Stimulated activated CD4-positive, alpha-beta T cell treated with anti-CD3 and anti-CD28 coated beads, Interleukin-4, amount 100 ng/mL, for 48 hours (primary cell): ENCODE data around the gene ADGRE1.

Source experiments
- DNase-seq, 2 donors: peaks; one replicate each; pipeline ENCODE4 v3.0.0-alpha.2; 2020; ENCODE audit warnings: low read depth in 2 of 2

Gene ADGRE1

GRCh38 chr19:6877766-6878165 lies 9.6 kb upstream of the ADGRE1 start:
- no peak for DNase-seq

GRCh38 chr19:6886277-6886897 lies 992 bp upstream of the ADGRE1 start:
- DNase-seq = no peak

DNA sequence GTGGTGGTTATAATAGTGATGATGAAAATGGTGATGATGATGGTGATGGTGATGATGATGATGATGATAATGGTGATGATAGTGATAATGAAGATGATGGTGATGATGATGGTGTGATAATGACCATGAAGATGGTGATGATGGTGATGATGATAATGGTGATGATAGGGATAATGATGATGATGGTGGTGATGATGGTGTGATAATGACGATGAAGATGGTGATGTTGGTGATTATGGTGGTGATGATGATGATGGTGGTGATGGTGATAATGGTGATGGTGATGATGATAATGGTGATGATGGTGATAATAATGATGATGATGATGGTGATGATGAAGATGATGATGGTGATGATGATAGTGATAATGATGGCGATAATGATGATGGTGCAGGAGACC lies 1.6 kb downstream of the ADGRE1 start:
- DNase-seq = no peak

DNA sequence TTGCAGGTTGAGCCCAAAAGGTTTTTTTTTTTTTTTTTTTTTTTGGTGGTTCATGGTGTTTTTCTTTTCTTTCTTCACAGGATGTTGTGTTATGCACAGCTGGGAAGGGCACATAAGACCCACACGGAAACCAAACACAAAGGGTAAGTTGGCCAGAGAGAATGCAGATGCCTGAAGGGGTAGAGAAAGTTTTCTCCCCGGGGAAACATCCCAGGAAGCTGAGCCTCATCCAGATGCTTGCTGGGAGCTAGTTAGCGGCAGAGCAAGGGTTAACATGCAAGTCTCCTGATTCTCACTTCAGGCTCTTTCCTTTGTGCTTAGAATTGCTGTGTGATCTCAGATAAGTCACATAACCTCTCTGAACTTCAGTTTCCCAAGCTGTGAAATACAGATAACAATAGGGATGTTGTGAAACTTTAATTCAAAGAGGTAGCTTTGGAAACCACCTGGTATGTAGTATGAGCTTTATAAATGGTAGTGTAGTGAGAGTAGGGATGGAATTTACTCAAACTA lies 3.1 kb downstream of the ADGRE1 start:
- DNase-seq = no peak

GRCh38 chr19:6890938-6891337 lies 3.6 kb downstream of the ADGRE1 start:
- DNase-seq = peak; percentile 23 to 38

DNA sequence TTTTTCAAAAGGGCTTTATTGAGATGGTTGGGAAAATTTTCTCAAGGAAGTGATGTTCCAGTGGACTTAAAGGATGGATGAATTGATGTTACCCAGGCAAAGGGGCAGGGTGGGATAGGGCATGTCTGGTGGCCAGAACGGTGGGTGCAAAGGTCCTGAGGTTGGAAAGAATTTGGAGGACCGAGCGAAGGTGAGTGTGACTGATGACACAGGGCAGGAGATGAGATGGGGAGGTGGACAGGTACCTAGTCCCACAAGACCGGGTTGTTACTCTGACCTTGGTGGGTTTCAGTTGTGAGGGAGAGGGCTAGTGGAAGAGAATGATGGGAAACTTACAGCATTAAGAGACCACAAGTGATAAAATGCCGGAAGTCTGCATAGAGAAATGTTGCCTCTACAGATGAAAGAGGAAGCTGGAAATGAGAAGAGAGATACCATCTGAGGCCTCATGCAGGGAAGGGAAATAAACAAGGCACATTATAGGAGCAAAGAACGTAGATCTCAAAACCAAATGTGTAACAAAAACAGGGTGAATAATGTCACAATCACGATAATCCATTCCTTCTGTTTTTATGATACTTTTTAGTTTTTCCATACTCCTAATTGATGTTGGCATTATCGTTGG lies 4.5 kb downstream of the ADGRE1 start:
- DNase-seq = no peak

GRCh38 chr19:6894313-6894712 lies 6.9 kb downstream of the ADGRE1 start:
- DNase-seq = no peak

DNA sequence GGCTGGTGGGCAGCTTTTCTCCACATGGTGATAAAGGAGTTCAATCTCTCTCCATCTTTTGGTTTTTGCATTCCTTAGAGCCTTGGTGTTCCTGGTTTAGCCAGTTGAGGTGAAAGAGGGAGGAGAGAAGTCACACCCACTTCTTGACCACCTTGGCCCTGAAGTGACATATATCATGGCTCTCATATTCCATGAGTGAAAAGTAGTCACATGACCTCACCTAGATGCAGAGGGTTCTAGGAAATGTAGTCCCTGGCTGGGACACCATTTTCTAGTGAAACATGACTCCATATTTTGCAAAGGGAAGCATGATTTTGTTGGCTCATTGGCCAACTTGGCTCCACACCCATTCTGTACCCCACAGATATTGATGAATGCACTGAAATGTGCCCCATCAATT lies 16.1 kb downstream of the ADGRE1 start:
- DNase-seq = no peak

DNA sequence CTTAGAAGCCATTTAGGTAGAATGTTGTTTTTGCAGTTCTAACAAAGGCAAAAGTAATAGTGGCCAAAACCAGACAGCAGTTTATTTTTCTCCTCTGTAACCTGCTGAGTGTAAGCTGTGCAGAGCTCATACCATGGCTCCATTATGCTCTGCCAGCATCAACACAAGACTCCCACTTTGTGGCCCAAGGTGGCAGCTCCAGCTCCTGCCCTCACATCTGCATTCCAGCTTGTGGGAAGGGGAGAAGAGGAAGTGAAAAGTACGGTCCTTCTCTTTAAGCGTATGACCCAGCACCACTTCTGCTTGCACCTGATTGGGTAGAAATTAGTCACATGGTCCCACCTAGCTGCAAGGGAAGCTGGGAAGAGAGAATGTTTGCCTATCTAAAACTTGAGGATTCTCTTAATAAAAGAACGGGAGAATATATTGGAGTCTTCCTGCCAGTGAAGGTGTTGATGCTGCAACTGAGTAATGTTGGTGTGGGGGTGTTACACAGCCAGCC lies 19.2 kb downstream of the ADGRE1 start:
- no peak for DNase-seq

GRCh38 chr19:6911523-6911922 lies 24.1 kb downstream of the ADGRE1 start:
- no peak for DNase-seq

DNA sequence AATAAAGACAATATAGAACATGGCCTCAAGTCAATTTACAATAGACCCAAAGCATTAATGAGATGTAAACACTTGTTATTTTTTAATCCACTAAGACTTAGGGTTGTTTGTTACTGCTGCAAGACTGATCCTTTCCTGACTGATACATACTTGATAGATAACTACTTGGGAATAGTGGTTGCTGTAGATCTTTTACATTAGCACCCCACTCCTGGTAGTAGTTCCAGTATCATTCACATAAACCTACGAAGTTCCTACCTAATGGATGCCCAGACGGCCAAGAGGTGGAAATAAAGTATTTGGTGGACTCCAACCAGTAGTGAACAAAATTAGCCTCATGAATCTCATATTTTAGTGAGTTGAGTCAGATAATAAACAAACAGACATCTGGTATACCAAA lies 26.9 kb downstream of the ADGRE1 start:
- DNase-seq = no peak

DNA sequence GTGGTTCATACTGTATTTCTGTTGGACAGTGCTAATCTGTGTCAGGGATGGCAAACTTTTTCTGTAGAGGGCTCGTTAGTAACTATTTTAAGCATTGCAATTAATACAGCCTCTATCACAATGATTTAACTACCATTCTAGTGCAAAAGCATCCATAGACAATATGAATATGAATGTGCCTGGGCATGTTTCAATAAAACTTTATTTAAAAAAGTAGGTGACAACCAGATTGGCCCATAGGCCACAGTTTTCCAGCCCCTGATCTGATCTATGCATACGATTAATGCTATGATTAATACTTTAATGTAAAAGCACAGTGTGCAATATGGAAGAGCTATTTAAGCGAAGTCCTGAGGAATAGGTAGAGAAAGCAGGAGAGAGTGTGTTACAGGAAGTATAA lies 29.6 kb downstream of the ADGRE1 start:
- no peak for DNase-seq

GRCh38 chr19:6925386-6925785 lies 38.0 kb downstream of the ADGRE1 start:
- no peak for DNase-seq

DNA sequence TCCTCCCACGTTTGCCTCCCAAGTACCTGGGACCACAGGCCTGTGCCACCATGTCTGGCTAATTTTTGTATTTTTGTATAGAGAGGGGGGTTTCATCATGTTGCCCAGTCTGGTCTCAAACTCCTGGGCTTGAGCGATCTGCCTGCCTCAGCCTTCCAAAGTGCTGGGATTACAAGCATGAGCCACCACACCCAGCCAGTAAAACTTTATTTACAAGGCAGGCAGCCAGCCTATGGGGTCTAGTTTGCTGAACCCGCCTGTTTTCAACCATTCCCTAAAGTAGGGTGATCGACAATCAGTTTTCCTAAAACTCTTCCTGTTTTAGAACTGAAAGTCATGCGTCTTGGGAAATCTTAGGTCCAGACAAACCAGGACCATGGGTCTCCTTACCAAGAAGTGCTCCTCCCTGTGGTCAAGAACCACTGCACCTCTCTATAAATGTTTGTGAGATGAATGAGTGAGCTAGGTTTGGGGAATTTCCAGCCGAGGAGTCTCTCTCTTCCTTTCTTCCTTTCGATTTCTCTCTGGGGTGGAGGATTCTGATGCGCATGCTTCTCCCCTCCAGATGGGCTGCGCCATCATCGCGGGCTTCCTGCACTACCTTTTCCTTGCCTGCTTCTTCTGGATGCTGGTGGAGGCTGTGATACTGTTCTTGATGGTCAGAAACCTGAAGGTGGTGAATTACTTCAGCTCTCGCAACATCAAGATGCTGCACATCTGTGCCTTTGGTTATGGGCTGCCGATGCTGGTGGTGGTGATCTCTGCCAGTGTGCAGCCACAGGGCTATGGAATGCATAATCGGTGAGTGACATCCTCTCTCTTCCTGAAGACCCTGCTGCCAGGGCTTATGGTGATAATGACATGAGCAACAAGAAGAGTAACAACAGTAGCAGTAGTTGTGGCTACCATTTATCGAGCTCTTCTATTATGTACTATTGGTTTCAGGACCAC lies 38.7 kb downstream of the ADGRE1 start:
- DNase-seq = peak in 1 of 2 donors; percentile 1

GRCh38 chr19:6930190-6930589 lies 42.8 kb downstream of the ADGRE1 start:
- DNase-seq = no peak

- no peak for DNase-seq
Observed at GRCh38 chr19:6935069-6935468, 47.7 kb downstream of the ADGRE1 start.

GRCh38 chr19:6935618-6936017 lies 48.2 kb downstream of the ADGRE1 start:
- DNase-seq = no peak

DNA sequence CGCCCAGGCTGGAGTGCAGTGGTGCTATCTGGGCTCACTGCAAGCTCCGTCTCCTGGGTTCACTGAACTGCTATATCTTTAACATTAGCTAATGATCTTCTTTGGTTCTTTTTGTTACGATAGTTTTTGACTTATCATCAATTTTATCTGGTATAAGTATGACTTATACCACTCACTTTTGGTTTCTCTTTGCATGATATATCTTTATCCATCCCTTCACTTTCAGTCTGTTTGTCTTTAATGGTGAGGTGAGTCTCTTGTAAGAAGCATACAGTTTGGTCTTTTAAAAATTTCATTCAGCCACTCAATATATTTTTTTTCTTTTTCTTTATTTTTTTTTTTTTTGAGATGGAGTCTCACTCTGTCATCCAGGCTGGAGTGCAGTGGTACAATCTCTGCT lies 58.4 kb downstream of the ADGRE1 start:
- DNase-seq = no peak

- DNase-seq = peak; percentile 36 to 49
Observed at GRCh38 chr19:6947745-6948144, 60.4 kb downstream of the ADGRE1 start.

GRCh38 chr19:6948884-6949283 lies 61.5 kb downstream of the ADGRE1 start:
- no peak for DNase-seq

- DNase-seq = no peak
Observed at GRCh38 chr19:6952956-6953355, 65.6 kb downstream of the ADGRE1 start.

DNA sequence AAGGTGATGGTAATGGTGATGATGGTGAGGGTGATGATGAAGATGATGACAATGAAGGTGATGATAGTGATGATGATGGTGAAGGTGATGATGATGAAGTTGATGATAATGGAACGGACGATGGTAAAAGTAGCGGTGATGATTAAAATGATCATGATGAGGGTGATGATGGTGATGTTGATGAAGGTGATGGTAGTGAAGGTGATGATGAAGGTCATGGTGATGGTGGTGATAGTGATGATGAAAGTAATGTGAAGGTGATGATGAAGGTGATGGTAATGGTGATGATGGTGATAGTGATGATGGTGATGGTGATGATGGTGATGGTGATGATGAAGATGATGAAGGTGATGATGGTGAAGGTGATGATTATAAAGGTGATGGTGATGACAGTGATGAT lies 67.7 kb downstream of the ADGRE1 start:
- DNase-seq = no peak
